Coronary artery (tissue), 2 donors: ENCODE results near the gene TWSG1.

ENCODE experiments used
- DNase-seq: peaks from one replicate; pipeline ENCODE4 v3.0.0-alpha.2; 2017; ENCODE audit warnings: low spot score
- H3K27ac ChIP-seq, 2 donors: fragments of 200-600 bp; sonication (generic); one replicate each; pipeline ENCODE4 v1.5.1; 2016 to 2019
- H3K4me3 ChIP-seq: fragments of 200-600 bp; sonication (generic); 2 replicates; pipeline ENCODE4 v1.5.1; 2016; ENCODE audit warnings: mild to moderate bottlenecking, moderate library complexity
- TF ChIP-seq, protein P1 (sequence below): fragments of 200-600 bp; sonication (generic); IDR thresholded peaks from one replicate; pipeline ENCODE4 v1.5.1; 2019; ENCODE audit warnings: antibody characterized with exemption

TWSG1 gene

DNA sequence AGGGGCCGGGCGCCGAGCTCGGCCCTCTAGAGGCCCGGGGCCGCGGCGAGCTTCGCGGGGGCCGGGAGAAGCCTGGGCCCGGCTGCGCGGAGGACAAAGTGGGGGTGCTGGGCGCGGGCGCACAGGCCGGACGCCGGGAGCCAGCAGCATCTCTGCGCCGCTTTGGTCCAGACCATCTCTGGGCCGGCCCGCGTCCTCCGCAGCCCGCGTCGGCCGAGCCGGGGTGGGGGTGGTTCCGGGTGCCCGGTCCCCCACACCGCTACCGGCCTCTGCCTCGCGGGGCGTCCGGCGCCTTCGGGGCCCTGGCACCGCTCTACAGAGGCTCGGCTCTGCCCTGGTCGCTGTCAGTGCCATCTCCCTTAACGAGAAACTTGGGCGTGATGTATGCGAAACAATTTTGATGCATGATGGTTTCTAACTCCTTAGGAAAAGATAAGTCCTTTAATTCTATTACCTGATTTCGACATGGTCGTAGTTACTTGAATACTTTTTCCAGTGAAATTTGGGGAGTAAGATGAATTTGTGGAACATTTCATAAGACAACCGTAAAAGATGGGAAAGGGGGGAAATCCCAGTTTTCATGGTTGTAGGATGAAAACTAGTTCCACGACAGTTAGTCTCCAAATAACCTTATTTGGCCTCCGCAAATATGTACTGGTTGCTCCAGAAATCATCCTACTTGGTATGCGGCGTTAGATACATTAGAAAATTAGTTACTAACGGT lies 562 bp downstream of the TWSG1 start:
- Histone ChIP-seq H3K27ac (peak overlapping the region; percentile 87 to 91), H3K4me3 (peak overlapping the region; percentile 92)
- no peak for DNase-seq
- TF ChIP-seq, protein P1, sequence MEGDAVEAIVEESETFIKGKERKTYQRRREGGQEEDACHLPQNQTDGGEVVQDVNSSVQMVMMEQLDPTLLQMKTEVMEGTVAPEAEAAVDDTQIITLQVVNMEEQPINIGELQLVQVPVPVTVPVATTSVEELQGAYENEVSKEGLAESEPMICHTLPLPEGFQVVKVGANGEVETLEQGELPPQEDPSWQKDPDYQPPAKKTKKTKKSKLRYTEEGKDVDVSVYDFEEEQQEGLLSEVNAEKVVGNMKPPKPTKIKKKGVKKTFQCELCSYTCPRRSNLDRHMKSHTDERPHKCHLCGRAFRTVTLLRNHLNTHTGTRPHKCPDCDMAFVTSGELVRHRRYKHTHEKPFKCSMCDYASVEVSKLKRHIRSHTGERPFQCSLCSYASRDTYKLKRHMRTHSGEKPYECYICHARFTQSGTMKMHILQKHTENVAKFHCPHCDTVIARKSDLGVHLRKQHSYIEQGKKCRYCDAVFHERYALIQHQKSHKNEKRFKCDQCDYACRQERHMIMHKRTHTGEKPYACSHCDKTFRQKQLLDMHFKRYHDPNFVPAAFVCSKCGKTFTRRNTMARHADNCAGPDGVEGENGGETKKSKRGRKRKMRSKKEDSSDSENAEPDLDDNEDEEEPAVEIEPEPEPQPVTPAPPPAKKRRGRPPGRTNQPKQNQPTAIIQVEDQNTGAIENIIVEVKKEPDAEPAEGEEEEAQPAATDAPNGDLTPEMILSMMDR: no peak

DNA sequence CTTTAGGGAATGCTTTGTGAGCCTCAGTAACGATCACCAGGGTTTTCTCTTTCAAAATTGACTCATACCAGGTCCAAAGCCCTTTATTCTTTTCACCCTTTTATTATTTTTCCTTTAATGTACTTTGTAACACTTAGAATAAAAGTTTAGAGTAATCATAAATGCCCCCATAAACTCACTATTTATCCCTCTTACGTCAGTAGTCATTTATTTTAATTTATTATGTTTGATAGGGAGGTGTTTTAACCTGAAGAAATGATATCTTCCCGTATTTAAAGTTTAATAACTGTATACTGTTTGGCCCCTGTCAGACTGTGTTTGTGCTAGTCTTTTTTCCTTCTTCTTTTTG lies 1.1 kb downstream of the TWSG1 start:
- TF ChIP-seq, protein P1: no peak
- peak overlapping the region in 1 of 2 donors; percentile 91 for H3K27ac ChIP-seq

DNA sequence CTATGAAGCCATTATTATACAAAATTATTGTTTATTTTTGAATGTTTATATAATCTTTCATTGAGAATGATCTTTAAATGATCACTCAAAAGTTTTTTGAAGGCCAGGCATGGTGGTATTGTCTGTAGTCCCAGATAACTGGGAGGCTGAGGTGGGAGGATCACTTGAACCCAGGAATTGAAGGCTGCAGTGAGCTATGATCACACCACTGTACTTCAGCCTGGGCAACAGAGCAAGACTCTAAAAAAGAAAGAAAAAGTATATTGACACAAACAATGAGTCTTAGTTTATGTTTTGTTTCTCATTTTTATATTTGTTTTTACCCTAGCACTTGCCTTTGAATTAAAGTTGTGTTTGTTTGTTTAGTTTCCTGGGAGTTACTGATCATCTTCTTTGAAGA lies 2.3 kb downstream of the TWSG1 start:
- no peak for DNase-seq
- TF ChIP-seq, protein P1: no peak
- H3K27ac ChIP-seq: no peak overlapping the region
- no peak overlapping the region for H3K4me3 ChIP-seq

More for the DNA sequence above, 1.1 kb downstream of the TWSG1 start:
- no peak for DNase-seq
- H3K4me3 ChIP-seq: peak overlapping the region; percentile 92

DNA sequence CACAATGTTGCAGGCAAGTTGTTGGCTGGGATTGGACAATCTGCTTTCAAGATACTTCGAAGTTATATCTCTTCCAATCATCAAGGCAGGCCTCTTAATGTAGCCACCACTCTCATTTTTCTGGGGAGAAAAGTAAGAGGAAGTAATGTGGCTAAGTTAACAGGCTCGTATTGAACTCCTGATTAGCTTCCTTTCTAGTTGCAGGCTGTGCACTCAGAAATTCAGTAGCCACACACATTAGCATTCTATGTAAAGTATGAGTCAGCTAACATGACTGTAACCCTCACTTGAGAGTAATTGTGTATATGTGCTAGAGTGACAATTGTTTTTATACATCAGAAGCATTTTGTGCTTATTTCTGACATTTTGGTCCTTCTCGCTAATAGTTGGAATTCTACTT lies 3.3 kb downstream of the TWSG1 start:
- no peak for DNase-seq
- TF ChIP-seq, protein P1: no peak
- Histone ChIP-seq H3K4me3 (no peak overlapping the region), H3K27ac (no peak overlapping the region)

DNA sequence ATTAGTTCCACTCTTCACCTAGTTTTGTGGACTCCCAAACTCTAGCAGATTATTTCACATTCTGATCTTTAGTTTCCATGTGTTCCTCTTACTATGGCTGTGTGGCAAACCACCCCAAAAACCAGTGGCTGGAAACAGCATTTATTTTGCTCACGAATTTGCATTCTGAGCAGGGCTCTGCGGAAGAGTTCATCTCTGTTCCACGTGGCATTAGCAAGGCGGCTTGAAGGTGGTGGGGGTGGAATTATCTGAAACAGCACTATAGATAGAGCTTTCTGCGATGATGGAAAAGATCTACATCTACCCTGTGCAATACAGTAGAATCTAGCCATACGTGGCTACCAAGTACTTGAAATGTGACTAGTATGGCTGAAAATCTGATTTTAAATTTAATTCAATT lies 5.9 kb downstream of the TWSG1 start:
- TF ChIP-seq, protein P1: no peak
- no peak for DNase-seq
- no peak overlapping the region for H3K27ac ChIP-seq
- H3K4me3 ChIP-seq: no peak overlapping the region

DNA sequence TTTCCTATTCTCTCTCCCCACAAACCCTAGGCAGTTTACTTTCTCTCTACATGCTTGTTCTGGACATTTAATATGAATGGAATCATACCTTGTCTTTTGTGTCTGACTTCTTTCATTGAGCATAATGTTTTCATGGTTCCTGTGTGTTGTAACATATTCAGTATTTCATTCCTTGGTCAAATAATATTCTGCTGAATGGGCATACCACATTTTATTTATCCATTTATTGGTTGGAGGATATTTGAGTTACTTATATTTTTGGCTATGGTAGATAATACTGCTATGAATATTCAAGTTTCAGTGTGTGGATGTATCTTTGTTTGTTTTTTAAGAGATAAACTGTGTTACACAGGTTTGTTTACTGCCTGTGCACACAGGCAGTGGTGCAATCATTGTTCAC lies 9.0 kb downstream of the TWSG1 start:
- TF ChIP-seq, protein P1: no peak
- no peak for DNase-seq
- Histone ChIP-seq H3K4me3 (no peak overlapping the region), H3K27ac (no peak overlapping the region)

DNA sequence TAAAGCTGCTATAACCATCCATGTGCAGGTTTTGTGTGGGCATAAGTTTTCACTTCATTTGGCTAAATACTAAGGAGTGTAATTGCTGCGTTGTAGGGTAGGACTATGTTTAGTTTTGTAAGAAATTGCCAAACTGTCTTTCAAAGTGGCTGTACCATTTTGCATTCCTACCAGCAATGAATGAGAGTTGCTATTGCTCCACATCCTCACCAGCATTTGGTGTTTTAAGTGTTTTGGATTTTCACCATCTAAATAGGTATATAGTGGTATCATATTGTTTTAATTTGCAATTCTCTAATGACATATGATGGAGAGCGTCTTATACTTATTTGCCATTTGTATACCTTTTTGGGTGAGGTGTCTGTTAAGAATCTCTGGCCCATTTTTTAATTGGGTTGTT lies 12.2 kb downstream of the TWSG1 start:
- no peak for DNase-seq
- TF ChIP-seq, protein P1: no peak
- Histone ChIP-seq H3K4me3 (no peak overlapping the region), H3K27ac (no peak overlapping the region)
